MCF 10A (cell line): Measurements from ENCODE around the gene ZNF341. TPM values are rescaled to one million over a fixed set of nuclear protein-coding genes. Genes with fewer than 3 reads are reported as not detected.

Experiments used
- BruUV-seq: library from RNA; stranded (reverse); fragments of 400-500 nt; replicated peaks from 2 replicates; lab custom pipeline; 2021; lab: Mats Ljungman, UMichigan
- CTCF ChIA-PET: fragments of 300-600 bp; sonication (Branson Sonifier 250); formaldehyde crosslinking; extraction: SDS; loops from one replicate; lab custom pipeline; 2021; ENCODE audit warnings: antibody characterized with exemption, inconsistent platforms; lab: Yijun Ruan, JAX
- POLR2A ChIA-PET: fragments of 300-600, 350-650 bp; sonication (Branson Sonifier 250); formaldehyde crosslinking; extraction: SDS; loops from one replicate; lab custom pipeline; 2020; ENCODE audit warnings: antibody characterized with exemption, inconsistent platforms; lab: Yijun Ruan, JAX
- DNase-seq: peaks from one replicate; pipeline ENCODE4 v3.0.0-alpha.2; 2018; ENCODE audit not compliant: unreplicated experiment
- H3K27ac Mint-ChIP-seq: one replicate; pipeline ENCODE4 v1.8.0; 2022; ENCODE audit warnings: mild to moderate bottlenecking, low read depth, mixed read lengths; ENCODE audit not compliant: unreplicated experiment
- H3K27me3 Mint-ChIP-seq: one replicate; pipeline ENCODE4 v1.8.0; 2022; ENCODE audit warnings: mixed read lengths; ENCODE audit not compliant: insufficient read depth, unreplicated experiment
- H3K36me3 Mint-ChIP-seq: one replicate; pipeline ENCODE4 v1.8.0; 2022; ENCODE audit warnings: mild to moderate bottlenecking, moderate library complexity, mixed read lengths; ENCODE audit not compliant: insufficient read depth, unreplicated experiment
- H3K4me1 Mint-ChIP-seq: one replicate; pipeline ENCODE4 v1.8.0; 2022; ENCODE audit warnings: mixed read lengths; ENCODE audit not compliant: insufficient read depth, unreplicated experiment
- H3K4me3 Mint-ChIP-seq: one replicate; pipeline ENCODE4 v1.8.0; 2022; ENCODE audit warnings: mild to moderate bottlenecking, moderate library complexity, mixed read lengths; ENCODE audit not compliant: unreplicated experiment
- H3K9me3 Mint-ChIP-seq: one replicate; pipeline ENCODE4 v1.8.0; 2022; ENCODE audit warnings: mixed read lengths; ENCODE audit not compliant: unreplicated experiment
- intact Hi-C: fragments of 100-400 bp; cut with micrococcal nuclease; formaldehyde crosslinking; loops from 2 replicates; pipeline ENCODE4 v1.14.1; 2022
- total RNA-seq: library from RNA; stranded (reverse); gene quantifications from 2 replicates; pipeline ENCODE4 v1.2.3, GENCODE V29; 2022
- TF ChIP-seq, protein P1 (sequence below): fragments of 200-600 bp; IDR thresholded peaks from one replicate; pipeline ENCODE4 v1.8.0; 2022; ENCODE audit warnings: antibody characterized with exemption, mild to moderate bottlenecking; ENCODE audit not compliant: unreplicated experiment

The ZNF341 gene
- total RNA-seq, 1 experiment from 2014 or later, result 2.0 TPM

DNA sequence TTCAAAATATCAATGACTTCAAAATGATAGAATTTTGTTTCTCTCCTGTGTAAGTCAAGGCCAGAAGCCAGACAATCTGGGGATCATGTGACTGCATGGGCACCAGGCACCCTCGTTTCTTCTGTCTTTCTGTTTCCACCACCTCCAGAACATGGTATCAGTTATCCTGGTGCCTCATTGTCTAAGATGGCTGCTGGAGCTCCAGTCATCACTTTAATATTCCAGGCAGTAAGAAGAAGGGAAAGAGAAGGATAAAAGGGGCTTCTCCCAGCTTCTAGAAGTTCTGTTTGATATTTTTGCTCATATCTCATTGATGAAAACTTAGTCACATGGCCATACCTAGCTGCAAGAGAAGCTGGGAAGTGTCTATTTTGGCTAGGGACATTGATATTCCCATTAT is 25.7 kb downstream of the ZNF341 start:
- TF ChIP-seq, protein P1, sequence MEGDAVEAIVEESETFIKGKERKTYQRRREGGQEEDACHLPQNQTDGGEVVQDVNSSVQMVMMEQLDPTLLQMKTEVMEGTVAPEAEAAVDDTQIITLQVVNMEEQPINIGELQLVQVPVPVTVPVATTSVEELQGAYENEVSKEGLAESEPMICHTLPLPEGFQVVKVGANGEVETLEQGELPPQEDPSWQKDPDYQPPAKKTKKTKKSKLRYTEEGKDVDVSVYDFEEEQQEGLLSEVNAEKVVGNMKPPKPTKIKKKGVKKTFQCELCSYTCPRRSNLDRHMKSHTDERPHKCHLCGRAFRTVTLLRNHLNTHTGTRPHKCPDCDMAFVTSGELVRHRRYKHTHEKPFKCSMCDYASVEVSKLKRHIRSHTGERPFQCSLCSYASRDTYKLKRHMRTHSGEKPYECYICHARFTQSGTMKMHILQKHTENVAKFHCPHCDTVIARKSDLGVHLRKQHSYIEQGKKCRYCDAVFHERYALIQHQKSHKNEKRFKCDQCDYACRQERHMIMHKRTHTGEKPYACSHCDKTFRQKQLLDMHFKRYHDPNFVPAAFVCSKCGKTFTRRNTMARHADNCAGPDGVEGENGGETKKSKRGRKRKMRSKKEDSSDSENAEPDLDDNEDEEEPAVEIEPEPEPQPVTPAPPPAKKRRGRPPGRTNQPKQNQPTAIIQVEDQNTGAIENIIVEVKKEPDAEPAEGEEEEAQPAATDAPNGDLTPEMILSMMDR, result no peak
- intact Hi-C loops, result no loop called here
- Mint-ChIP-seq H3K4me1 (no peaks in the 10 kb centered on the region), H3K9me3 (peaks cover 8% of the 10 kb centered on the region), H3K36me3 (peaks cover 6% of the 10 kb centered on the region), H3K4me3 (no peak overlapping the region), H3K27me3 (no peaks in the 10 kb centered on the region), H3K27ac (no peak overlapping the region)
- POLR2A ChIA-PET, result no interaction called here
- BruUV-seq, result no TSS peak
- no peak for DNase-seq
- CTCF ChIA-PET, result interaction anchor here (0.6 kb wide), 1 partner anchor 584 kb away, joined by 3 read pairs; no protein-coding TSS in a partner anchor

DNA sequence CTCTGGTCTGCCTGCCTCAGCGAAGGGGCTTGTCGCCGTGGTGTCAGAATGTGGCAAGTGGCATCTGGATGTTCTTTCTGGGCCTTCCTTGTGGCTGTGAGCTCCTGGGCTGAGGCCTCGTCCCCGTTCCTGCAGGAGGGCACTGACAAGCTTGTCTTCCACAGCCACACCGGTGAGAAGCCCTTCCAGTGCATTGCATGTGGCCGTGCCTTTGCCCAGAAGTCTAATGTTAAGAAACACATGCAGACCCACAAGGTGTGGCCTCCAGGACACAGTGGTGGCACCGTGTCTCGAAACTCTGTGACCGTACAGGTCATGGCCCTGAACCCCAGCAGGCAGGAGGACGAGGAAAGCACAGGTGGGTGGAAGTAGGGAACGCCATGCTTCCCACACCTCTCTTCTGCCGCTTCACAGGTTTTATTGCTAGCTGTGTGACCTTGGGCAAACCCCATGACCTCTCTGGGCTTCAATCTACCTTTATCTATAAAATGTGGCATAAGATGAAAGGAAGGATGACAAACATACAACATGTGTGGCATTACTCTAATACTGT is 30.0 kb downstream of the ZNF341 start:
- H3K4me3 Mint-ChIP-seq, result no peak overlapping the region
- intact Hi-C loops, result no loop called here

DNA sequence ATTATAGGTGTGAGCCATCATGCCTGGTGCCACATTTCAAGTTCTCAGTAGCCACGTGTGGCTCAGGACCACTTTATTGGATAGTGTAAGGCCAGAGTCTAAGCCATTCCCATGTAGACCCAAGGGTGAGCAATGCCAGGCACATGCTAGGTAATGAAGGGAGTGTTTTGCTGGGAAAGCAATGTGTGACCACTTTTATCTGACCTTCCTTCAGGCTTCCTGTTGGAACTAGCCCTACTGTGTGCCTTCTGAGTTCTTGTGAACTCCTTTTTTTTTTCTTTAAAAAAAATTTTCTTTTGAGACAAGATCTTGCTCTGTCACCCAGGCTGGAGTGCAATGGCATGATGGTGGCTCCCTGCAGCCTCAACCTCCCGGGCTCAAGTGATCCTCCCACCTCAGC is 33.3 kb downstream of the ZNF341 start:
- no peaks in the 10 kb centered on the region for H3K27me3 Mint-ChIP-seq
- ChIA-PET CTCF (no interaction called here), POLR2A (interaction anchor here (0.9 to 1.3 kb wide), 2 partner anchors 24 to 228 kb away, joined by 3 read pairs; no protein-coding TSS in a partner anchor)
- H3K4me1 Mint-ChIP-seq, result no peaks in the 10 kb centered on the region
- intact Hi-C loops, result no loop called here
- H3K4me3 Mint-ChIP-seq, result no peak overlapping the region
- H3K9me3 Mint-ChIP-seq, result no peaks in the 10 kb centered on the region
- BruUV-seq, result no TSS peak
- DNase-seq, result no peak
- no peaks in the 10 kb centered on the region for H3K36me3 Mint-ChIP-seq
- TF ChIP-seq, protein P1, result no peak
- no peak overlapping the region for H3K27ac Mint-ChIP-seq

More for the DNA sequence above, 30.0 kb downstream of the ZNF341 start:
- no TSS peak for BruUV-seq
- Mint-ChIP-seq H3K4me1 (no peaks in the 10 kb centered on the region), H3K36me3 (no peaks in the 10 kb centered on the region), H3K27me3 (no peaks in the 10 kb centered on the region), H3K9me3 (peaks cover 8% of the 10 kb centered on the region), H3K27ac (no peak overlapping the region)
- TF ChIP-seq, protein P1, result no peak
- POLR2A ChIA-PET, result interaction anchor here (0.5 to 0.7 kb wide), 2 partner anchors 20 to 28 kb away, joined by 3 to 6 read pairs; no protein-coding TSS in a partner anchor
- CTCF ChIA-PET, result no interaction called here
- no peak for DNase-seq

DNA sequence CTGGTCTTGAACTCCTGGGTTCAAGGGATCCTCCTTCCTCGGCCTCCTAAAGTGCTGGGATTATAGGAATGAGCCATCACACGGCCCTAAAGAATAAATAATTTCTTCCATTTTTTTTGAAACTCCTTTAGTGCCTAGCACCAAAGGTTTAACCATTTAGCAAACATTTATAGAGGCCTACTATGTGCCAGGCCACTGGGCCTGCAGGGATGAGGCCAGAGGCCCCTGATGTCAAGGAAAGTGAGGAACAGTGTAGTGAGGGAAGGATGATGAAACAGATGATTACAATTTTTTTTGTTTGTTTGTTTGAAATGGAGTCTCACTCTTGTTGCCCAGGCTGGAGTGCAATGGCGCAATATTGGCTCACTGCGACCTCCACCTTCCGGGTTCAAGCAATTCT is 33.8 kb downstream of the ZNF341 start:
- ChIA-PET POLR2A (no interaction called here), CTCF (no interaction called here)
- no peak overlapping the region for H3K4me3 Mint-ChIP-seq
- H3K27me3 Mint-ChIP-seq, result no peaks in the 10 kb centered on the region
- no TSS peak for BruUV-seq
- no peaks in the 10 kb centered on the region for H3K9me3 Mint-ChIP-seq
- intact Hi-C loops, result no loop called here
- TF ChIP-seq, protein P1, result no peak
- no peaks in the 10 kb centered on the region for H3K4me1 Mint-ChIP-seq
- H3K27ac Mint-ChIP-seq, result no peak overlapping the region
- peaks cover 2% of the 10 kb centered on the region for H3K36me3 Mint-ChIP-seq
- no peak for DNase-seq
